ENCODE results near the gene ADAM17.

- TF ChIP-seq POLR2A (IDR thresholded peaks at IDR 0.05) = no peak
- no peak for TF ChIP-seq CTCF (IDR thresholded peaks at IDR 0.05)
- no peak for TF ChIP-seq EP300 (IDR thresholded peaks at IDR 0.05)
Observed at GRCh38 chr2:9519250-9519649, 36.4 kb downstream of the ADAM17 start.
